ENCODE measurements around the gene PLEKHJ1. TPM values are rescaled to one million over a fixed set of nuclear protein-coding genes. Genes with fewer than 3 reads are reported as not detected.

PLEKHJ1 gene
- total and polyA plus RNA-seq, 2 of the 13 experiments (the other 11 are each of a cell fraction or from before 2014, with no cell fraction given), result 70.5 to 130 TPM

- FAIRE-seq, result no peak
- intact Hi-C loops (cut with micrococcal nuclease; ENCODE audit: unreplicated experiment), result no loop called here
These were observed 20.0 kb upstream of the PLEKHJ1 start, which contains the start of gene JSRP1 for GRCh38 chr19:2255982-2256685. Gene JSRP1, minus strand, starts transcription at chr19:2256417. Its CDS starts 1,103 bp downstream, at chr19:2255314.

More at GRCh38 chr19:2255982-2256685, 20.0 kb upstream of the PLEKHJ1 start, which contains the start of gene JSRP1:
- Histone ChIP-seq H3K4me2 (ENCODE audit: low read depth, low read length) (peak within 1 kb of the TSS; percentile 27; the same call in 1 of the 2 replicates), H4K20me1 (ENCODE audit: insufficient read depth, low read length) (no peaks in the 10 kb centered on the region), H3K27ac (ENCODE audit: extremely low read length, insufficient read depth, low read length) (no peak within 1 kb of the TSS), H2AFZ (ENCODE audit: low read length) (no peak within 1 kb of the TSS), H3K9ac (ENCODE audit: insufficient read depth, low read depth, low read length) (no peak within 1 kb of the TSS), H3K4me1 (ENCODE audit: insufficient read depth, low read length) (peaks cover 47% of the 10 kb centered on the region), H3K79me2 (ENCODE audit: insufficient read depth, low read length) (no peaks in the 10 kb centered on the region), H3K36me3 (replicated peaks in 1 of 2; ENCODE audit: control insufficient read depth in 1 of 2, insufficient read depth in 2 of 2, low read length in 2 of 2) (no peaks in the 10 kb centered on the region), H3K9me3 (ENCODE audit: low read length) (no peaks in the 10 kb centered on the region), H3K27me3 (ENCODE audit: control insufficient read depth in 1 of 2, insufficient read depth in 2 of 2, low read length in 2 of 2) (peaks cover 3 to 5% of the 10 kb centered on the region in 2 experiments; a peak in 3 of 5 replicates), H3K4me3 (replicated peaks in 1 of 3; ENCODE audit: insufficient read depth in 1 of 3, low read depth in 2 of 3, low read length in 3 of 3) (no peak within 1 kb of the TSS; a peak in 1 of 6 replicates)
- DNase-seq (ENCODE audit: low spot score) (no peak), ATAC-seq (no peak)
- POLR2A ChIA-PET, result no interaction called here
- no TSS peak for BruUV-seq (replicated peaks)
- WGBS (ENCODE audit: low lambda C conversion rate), result 100% methylated on average over 1 of the region's 24 CpGs
- TF ChIP-seq CSRNP2 (CRISPR knock-in tag; conservative IDR thresholded peaks at IDR 0.05; ENCODE audit: low read depth), result no peak
- no peak for TF ChIP-seq THAP11 (CRISPR knock-in tag; IDR thresholded peaks at IDR 0.05)
- no peak for TF ChIP-seq CREM (IDR thresholded peaks at IDR 0.05)
- no peak for TF ChIP-seq CREM (CRISPR knock-in tag; IDR thresholded peaks at IDR 0.05)
- peak; percentile 85 for TF ChIP-seq ZBTB33 (CRISPR knock-in tag; IDR thresholded peaks at IDR 0.05)
- TF ChIP-seq NR2C2 (CRISPR knock-in tag; IDR thresholded peaks at IDR 0.05; ENCODE audit: borderline replicate concordance), result no peak
- CTCF ChIA-PET (ENCODE audit: low intra/inter-chr PET ratio, low total read pairs), result no interaction called here
- in situ Hi-C loops (cut with HindIII; ENCODE audit: extremely low pct_ligation_motif_present, low pct_unique_long_range_greater_than_20kb), result no loop called here
